Muscle of back (tissue), 11 donors: ENCODE measurements around the gene CMIP. TPM values are rescaled to one million over a fixed set of nuclear protein-coding genes. Genes with fewer than 3 reads are reported as not detected.

Experiments used
- DNase-seq, 3 donors: peaks; one replicate each; pipeline versions ENCODE4 v3.0.0 to v3.0.0-alpha.2; 2013
- polyA plus RNA-seq, 10 donors: library from polyadenylated mRNA; unstranded; fragments of 120-200 nt; gene quantifications; one replicate each; pipeline ENCODE4 v1.2.1, GENCODE V29; 2013; ENCODE audit not compliant: insufficient read length in 10 of 10

Gene CMIP
- polyA plus RNA-seq, 10 donors = 12.9 to 24.2 (median 16.3) TPM

DNA sequence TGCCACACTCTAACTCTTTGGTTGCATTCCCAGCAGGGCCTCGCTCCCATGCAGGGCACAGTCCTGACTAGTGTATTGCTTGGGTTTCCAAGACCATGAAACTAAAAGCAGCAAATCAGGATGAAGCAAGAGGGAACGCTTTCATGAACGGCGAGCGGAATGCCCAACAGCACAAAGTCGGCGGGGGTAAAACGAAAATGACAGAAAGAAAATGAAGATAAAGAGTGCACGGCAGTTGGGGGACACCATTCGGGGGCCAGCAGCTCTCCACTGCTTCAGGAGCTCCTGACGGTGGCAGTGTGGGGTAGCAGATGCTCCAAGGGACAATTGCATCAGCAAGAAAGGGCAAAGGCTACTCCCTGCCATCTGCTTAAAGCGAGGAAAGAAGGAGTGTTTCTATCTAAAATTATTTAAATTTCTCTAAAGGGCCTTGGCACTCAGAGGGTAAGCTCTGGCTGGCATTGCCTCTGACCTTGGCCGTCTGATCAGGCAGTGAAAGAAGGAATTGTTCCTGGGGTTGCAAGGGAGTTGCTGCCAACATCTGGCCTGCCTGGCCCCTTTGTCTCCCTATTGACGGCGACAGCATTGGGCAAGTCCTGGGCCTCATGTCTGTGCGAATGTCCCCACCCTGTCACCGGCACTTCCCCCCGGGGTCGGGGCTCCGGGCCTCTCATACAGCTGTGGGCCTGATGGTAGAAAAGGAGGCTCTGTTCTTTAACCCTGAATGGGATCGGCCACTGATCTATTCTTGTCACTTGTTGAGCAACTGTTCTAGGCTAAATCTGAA is 138.2 kb downstream of the CMIP start:
- DNase-seq = peak in 1 of 3 donors; percentile 37

GRCh38 chr16:81583893-81584631 is 139.5 kb downstream of the CMIP start:
- no peak for DNase-seq

DNA sequence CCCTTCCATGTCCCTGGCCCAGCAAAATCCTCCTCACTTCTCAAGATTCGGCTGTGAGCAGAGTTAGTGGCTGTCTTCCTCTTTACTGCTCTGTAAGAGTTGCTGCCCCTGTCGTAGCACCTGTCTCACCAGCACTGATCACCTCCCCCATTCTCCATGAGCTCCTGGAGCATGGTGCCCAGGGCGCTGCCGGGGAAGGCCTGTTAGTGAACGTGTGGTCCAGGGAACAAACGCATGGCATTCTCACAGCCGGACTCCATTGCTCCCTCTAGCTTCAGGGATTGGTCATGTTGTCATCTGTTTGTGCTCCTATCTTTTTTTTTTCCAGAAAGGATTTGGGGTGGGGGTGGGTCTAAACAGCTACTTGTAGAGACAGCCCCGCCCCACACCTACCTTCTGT is 141.2 kb downstream of the CMIP start:
- DNase-seq = no peak

DNA sequence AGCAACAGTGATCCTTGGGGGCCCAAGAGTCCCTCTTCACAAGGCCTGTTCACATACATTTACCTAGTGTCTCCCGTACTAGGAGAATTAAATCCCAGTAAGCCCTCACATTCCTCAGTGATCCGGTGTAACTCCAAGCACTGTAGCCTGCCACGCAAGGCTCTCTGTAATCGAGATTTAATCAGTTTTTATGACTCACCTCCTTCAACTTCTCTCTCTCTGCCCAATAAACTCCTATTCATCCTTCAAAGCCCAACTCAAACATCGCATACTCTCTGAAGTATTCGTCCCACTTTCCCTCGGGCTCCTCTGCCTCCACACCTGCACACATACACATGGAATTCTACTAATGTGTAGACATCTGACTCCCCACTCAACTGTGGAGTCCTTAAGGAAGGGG is 141.8 kb downstream of the CMIP start:
- DNase-seq = no peak

GRCh38 chr16:81586977-81587625 is 142.5 kb downstream of the CMIP start:
- no peak for DNase-seq

- DNase-seq = no peak
Observed at GRCh38 chr16:81587626-81588160, 143.1 kb downstream of the CMIP start.

DNA sequence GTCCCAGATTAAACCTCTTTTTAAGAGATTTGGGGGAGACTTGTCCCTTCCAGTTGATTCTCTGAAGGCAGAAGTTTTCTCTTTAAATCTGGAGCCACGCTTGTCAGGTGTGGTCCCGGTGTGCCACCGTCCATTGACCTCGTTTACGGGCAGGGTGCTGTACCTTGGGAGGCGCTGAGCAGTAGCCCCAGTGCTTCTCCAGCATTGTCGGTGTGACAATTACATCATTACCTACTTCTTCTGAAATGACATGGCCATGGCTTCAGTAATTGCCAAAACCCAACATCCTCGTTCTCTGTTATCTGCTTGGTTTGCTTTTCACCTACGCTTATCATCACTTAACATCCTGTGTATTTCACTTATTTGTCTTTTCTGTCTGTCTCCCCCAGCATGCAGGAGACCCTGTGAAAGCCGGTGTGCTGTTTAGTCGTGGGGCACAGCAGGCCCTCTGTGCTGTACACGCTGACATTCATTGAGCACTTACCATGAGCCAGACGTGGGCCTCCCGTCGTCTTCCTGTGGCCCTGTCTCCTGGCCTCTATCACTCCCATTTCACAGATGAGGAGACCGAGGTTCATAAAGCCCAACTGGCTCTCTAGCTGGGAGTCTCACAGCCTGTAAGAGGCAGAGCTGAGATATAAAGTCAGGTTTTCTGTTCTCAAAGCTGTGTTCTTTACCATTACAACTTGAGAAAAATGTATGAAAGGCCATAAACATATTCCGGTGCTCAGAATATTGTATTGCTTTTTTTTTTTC is 143.9 kb downstream of the CMIP start:
- no peak for DNase-seq

DNA sequence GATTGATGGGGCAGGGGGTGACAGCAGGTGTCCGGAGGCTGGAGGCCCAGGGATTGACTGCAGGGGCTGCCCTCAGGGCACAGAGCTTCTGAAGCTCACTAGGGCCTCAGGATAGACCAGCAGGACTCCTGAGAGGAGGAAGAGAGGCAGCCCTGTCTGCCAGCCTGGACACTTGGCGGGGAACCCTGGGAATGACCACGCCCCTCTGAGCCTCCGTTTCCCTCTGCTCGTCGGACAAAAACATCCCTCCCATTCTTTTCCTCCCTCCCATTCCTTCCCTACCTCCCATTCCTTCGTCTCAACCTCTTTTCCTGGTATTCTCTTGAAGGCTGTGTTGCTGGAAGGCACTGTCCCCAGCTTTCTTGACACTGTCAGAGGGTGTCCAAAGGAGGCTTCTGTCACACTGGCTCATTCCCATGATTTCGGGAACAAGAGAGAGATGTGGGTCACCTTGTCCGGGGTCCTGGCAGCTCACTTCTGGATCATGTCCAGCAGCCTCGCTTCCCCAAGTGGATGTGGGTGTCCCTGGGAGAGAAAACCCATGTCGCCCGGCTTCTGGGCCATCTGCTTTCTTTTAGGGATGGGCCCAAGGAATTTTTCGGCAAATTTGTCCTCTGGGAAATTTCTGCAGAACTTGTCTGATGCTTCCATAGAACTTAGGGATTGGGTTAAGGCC is 145.5 kb downstream of the CMIP start:
- no peak for DNase-seq

GRCh38 chr16:81590714-81591544 is 146.3 kb downstream of the CMIP start:
- no peak for DNase-seq

- DNase-seq = no peak
Observed at GRCh38 chr16:81591545-81591870, 146.9 kb downstream of the CMIP start.

DNA sequence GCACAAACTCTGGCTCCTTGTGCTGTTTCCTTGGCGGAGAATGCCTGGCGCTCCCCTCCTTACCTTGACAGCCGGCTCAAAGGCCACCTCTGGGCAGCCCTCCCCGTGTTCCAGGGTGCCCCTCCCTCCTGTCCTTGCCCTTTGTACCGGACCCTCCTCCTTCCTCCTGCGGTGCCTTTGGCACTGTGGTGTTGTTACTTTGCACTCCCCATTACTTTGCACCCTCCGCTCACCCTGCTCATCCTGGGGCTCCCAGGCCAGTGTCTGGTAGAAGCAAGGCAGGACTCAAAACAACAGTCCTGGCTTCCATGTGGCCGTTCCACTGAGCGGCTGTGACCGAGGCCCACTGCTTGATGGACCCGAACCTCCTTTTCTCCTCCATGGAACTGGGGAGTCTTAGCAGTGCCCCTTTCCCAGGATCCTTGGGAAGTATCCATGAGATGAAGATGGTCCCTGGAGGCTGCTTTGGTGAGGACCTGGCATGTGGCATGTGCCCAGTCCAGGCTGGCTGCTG is 147.8 kb downstream of the CMIP start:
- no peak for DNase-seq

DNA sequence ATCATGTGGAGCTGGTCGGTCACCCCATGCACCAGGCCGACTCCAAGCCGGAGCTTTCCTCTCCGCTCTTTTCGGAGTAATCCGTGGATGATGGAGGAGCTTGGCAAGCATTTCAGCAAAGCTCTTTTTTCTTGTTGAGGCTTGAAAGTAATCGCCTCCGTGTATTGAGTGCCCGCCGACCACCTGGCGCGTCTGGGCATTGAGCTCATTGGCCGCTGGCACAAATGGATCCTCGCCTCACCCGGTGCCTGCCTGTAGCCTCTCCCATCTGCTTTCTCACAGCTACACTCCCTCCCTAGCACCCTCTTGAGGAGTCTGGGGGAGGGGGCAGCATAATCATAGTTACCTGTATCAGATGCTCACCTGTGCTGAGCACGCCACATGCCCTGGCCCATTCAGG is 148.9 kb downstream of the CMIP start:
- DNase-seq = no peak

DNA sequence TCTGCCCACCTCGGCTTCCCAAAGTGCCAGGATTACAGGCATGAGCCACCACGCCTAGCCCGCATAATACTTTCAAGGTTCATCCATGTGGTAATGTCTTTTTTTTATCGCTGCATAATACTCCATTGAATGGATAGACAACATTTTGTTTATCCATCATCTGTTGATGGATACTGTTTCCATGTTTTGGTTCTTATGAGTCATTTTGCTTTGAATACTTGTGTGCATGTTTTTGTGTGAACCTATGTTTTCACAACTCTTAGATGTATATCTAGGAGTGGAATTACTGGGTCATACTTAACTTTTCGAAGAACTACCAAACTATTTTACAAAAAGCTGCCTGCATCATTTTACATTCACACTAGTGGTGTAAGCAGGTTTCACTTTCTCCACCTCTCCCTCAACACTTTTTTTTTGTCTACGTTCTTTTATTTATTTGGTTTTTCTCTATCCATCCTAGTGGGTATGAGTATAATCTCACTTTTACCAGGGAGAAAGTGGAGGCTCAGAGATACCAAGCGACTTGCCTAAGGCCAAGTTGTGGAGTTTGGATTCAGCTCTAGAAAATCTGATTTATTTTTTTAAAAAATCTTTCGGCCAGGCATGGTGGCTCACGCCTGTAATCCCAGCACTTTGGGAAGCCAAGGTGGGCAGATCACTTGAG is 151.2 kb downstream of the CMIP start:
- no peak for DNase-seq

DNA sequence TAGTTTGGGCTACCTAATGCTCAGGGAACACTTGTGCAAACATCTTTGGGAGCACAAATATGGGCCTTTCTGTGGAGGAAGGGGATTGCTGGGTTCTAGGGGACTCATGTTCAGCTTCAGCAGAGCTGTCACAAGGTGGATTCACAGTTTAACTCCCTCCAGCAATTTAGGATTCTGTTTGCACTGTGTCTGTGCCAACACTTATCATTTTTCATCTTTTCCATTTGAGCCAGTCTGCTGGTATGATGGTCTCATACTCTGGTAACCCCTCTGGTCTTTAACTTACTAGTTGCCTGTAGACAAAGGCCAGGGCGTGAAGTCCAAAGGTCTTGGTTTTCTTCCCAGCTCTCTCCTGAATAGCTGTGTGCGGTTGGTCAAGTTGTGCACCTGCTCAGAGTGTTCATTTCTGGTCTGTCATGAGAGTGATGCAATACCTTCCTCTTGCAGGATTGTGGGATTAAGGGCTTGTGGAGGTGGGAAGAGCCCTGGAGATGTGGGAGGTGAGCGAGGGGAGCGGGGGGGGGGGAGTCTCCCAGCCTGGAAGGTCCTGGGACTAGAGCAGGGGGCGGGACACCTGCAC is 152.6 kb downstream of the CMIP start:
- no peak for DNase-seq

DNA sequence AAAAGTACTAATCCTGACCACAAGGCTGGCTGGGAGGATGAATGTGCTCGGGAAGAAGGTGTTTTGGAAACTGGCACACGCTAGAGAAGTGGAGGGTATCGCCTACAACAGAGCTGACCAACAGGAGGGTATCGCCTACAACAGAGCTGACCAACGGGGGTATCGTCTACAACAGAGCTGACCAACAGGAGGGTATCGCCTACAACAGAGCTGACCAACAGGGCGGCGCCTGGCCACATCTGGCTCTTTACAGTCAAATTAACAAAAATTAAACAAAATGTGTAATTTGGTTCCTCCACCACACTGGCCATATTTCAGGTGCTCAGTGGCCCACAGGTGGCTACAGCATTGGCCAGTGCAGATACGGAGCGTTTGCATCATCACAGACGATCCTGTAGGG is 153.5 kb downstream of the CMIP start:
- no peak for DNase-seq

DNA sequence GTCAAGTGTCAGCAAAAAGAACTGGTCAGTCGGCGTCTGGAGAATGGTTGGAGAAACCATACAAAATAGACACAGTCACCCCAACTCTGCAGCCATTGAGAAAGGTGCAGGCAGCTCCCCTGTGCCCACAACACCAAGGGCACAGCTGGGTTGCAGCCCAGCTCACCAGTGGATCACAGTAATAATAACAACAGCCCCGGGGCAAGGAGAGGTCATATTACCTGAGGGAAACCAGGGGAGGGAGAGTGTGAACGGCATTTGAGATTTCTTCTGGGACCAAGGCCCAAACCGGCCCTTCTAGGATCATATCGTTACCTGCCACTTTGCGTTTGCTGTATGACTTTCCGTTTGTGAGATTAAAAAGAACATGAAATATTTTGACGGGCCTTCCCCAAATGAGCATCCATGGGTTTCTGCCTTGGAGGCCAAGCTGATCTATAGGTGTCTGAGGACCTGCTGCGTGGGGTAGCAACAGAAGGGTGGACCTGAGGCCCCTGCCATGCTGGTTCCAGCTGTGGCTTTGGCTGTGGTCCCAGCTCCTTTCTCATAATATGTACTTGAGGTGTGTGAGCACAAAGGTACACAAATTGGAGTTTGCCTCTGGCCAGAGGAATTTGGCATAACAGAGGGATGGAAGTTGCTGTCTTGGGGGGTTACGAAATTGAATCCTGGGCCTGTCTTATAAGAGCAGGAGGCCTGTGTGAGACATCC is 154.6 kb downstream of the CMIP start:
- no peak for DNase-seq

GRCh38 chr16:81600275-81600674 is 155.7 kb downstream of the CMIP start:
- peak in 1 of 3 donors; percentile 75 for DNase-seq

- peak; percentile 44 to 76 (median 62) for DNase-seq
Observed at GRCh38 chr16:81601008-81601428, 156.4 kb downstream of the CMIP start.
